ENCODE measurements around the gene MCUB.
A peak's percentile ranks its signal among the peaks of the same experiment; 100 is the strongest.
"Not testable (repeated sequence)": the region's sequence is repeated elsewhere in the genome, so short reads cannot be mapped to it uniquely, and the experiment has no call there.

The MCUB gene

DNA sequence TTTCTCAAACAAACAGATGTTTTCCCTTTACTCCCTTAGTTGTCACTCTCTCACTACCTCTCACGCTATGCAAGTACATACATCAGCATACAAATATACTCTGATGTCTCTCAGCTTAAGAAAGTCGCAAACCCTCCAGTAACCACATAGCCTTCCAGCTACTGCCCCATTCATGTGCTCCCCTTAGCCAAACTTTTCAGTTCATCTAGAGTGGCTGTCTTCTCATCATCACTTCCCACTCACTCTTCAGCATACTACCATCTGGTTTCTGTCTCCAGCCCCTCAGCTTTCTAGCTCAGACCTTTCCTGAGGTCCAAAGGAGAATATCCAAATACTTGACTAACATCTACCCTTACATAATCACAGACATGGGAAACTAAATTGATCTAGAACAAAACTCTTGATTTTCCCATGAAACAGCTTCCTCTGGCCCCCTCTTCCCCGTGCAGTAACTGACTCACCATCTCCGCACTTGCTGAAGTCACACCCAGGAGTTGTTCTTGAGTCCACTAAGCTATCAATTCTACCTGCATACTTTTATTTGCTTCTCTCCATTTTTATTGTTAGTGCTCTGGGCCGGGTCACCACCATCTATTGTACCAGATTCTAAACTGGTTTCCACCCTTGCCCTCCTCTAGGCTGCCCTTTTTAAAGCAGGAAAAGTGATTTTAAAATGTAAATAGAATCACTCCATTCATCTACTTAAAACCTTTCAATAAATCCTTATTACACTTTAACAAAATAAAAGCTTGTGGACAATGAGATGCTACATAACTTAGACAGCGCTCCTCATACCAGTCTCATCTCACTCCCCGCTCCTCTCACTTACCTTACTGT is 86.0 kb downstream of the MCUB start:
- DNase-seq: no peak

GRCh38 chr4:109648266-109648996 is 88.4 kb downstream of the MCUB start:
- DNase-seq: peak in 1 of 3 experiments; percentile 13

DNA sequence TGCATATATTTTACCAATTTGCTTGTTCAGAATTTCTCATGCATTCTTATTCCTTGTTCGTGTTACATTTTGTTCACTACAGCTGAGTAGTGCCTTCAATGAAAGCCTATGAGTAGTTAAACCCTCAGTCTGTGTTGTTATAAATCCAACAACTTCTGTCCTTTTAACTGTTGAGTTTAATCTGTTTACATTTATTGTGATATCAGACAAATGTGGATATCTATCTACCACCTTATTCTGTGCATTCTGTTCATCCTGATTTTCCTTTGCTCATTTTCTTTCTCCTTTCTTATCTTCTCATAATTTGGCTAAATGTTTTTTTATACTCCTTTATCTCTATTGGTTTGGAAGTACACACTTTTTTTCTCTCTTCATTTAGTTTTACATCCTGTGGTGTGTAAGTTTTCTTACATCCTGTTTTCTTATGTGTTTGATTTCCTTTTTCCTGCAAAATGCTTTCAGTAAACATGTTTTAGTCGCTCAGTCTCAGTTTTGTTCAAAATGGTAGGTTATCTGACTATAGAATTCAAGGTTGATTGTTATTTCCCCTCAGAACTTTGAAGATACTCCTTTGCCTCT is 89.0 kb downstream of the MCUB start:
- DNase-seq: no peak

DNA sequence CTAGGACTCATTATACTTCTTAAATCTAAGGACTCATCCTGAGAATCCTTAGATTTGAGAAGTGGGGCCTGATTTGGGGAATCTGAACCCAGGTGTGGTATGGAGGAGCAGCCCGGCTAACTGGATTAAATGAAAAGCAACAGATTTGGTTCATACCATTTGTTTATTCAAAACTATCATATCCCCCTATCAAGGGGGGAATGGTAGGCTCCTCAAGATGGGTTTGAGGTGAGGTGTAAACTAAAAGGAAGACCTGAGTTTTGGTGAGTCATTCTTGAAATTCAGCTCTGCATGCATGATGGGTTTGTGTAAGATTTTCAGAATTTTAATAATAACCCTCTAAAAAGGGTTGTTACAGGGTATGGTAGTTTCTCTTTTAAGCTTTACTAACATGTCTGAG is 89.8 kb downstream of the MCUB start:
- DNase-seq: no peak

DNA sequence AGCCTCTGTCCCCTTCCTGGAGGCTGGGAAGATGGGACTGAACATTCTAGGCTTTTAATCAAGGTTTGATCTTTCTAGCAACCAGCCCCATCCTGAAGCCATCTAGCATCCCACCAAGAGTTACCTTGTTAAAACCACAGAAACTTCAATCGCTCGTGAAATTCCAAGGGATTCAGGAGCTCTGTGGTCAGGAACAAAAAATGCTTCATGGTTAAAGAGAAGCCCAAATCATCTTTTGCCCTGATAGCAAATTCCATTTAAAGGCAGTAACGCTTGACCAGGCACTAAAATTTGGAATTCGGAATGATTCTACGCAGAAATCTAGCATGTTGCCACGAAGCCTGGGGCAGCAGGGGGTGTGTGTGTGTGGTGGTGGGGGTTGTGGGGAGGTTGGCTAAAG is 95.3 kb downstream of the MCUB start:
- DNase-seq: no peak

DNA sequence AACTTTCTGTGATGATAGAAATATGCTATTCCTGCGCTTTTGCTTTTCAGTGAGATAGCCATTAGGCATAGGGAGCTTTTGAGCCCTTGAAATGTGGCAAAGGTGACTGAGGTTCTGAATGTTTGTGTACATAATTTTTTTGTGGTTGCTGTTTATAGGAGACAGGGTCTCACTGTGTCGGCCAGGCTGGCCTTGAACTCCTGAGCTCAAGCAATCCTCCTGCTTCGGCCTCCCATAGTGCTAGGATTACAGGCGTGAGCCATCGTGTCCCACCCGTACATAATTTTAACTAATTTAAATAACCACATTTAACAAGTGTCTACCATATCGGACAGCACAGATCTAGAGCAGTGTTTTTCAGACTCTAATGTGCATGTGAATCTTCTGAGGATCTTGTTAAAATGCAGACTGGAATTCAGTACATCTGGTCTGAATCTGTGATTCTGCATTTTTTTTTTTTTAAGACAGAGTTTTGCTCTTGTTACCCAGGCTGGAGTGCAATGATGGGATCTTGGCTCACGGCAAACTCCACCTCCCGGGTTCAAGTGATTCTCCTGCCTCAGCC is 97.9 kb downstream of the MCUB start:
- DNase-seq: no peak

- DNase-seq: peak in 1 of 3 experiments; percentile 24
These were observed 98.9 kb downstream of the MCUB start for GRCh38 chr4:109658871-109659410.

DNA sequence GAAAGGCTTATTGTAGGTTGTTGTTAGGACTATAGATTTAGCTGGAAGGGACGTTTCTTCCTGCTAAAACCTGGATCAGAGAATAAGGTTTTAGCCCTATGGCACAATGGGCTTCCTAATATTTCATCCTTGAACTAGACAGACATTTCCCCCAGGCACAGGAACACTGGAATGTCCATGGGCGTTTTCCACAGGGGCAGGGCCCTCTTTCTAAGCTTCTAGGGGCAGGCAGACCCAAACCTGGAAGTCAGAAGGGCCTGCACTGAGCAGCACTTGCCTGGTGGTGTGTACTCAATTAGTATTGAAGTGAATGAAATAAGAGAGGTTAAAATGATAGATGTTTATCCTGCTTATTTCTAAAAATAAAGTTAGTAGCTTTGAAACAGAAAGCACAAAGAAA is 102.1 kb downstream of the MCUB start:
- no peak for DNase-seq

DNA sequence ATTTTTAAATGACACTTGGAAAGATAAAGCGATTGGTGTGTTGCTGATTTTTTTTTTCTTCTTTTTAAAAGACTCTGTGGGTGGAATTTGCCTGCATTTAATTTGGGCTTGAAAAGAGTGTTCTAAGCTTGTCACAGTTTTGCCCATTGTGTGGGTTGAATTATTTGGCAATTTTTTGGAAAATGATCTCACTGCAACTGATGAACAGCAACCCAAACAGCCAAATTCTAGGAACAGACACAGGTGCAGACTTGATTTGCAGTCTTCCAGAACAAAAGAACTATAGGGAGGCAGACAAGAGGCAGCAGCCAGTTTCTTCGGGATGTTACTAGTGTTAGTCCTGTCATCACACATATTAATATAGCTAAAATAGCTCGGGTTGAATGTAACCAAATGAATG is 102.7 kb downstream of the MCUB start:
- DNase-seq: no peak

- DNase-seq: peak in 2 of 3 experiments; percentile 4 to 57
These were observed 105.9 kb downstream of the MCUB start for GRCh38 chr4:109665783-109666485.

DNA sequence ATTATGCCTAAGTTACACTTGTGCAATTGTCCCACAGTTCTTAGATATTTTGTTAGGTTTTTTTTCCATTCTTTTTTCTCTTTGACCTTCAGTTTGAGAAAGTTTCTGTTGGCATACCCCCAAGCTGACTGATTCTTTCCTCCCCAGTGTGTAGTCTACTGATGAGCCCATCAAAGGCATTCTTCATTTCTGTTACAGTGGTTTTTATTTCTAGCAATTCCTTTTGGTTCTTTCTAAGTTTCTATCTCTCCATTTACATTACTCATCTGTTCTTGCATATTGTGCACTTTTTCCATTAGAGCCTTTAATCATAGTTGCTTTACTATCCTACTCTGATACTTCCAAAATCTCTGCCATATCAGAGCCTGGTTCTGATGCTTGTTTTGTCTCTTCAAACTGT is 111.3 kb downstream of the MCUB start:
- DNase-seq: no peak

DNA sequence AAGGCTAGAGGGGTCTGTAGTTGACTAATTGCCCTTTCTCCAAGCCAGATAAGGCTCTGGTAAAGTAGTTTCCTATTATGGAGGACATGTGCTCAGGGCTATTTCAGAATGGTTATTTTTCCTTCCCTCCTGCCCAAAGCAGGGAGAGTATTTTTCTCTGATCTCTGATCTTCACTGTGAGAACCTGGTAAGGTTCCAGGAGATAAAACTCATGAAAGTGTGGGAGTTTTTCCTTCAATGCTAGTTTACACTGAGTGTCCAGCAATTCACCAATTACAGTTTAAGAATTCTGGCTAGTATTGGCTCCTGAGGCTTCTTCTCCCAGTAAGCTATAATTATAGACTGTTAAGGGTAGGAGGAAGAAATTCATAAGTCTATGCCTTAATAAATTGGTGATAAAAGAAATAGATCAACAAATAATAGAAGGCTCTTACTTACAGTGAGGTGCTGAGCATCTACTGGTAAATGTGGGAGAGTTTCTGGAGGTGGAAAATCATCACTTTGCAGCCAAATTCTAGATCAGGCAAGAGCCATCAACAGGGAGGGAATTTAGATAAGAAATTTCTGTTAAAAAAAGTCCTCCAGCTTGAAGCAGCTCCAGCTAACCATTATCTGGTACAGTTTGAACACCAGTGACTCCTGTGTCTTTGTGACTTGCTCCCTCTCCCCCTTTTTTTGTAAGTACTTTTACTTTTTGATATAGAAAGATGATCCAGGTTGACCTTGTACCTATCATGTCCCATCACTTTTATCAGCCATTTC is 112.3 kb downstream of the MCUB start:
- no peak for DNase-seq

DNA sequence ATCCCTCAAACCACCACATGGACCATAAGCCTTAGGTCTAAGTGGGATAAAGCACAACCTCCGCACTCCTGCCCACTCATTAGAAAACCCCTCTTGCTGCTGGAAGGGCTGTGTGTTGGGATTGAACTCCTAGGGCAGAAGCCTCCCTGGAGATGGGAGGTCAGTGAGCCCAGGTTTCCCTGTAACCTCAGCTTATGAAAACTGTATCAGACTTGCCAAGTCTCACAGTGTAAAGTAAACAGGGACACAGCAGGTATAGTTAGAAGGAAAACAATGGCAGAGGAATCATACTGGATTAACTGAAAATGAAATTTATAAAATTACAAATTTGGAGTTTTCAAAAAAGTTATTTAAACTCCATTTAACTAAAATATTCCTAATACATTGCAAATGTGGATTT is 113.3 kb downstream of the MCUB start:
- no peak for DNase-seq

- no peak for DNase-seq
These were observed 115.1 kb downstream of the MCUB start for GRCh38 chr4:109675181-109675580.

DNA sequence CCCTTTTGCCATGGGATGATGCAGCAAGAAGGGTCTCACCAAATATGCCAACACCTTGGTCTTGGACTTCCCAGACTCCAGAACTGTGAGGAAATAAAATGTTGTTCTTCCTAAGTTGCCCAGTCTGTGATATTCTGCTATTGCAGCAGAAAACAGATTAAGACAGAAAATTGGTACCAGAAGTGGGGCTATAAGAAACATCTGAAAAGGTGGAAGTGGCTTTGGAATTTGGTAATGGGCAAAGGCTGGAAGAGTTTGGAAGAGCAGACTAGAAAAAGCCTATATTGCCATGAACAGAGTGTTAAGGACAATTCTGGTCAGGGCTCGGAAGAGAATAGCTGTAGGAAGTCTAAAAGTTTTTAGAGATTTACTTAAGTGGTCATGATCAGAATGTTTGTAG is 115.8 kb downstream of the MCUB start:
- no peak for DNase-seq

GRCh38 chr4:109676886-109677285 is 116.8 kb downstream of the MCUB start:
- no peak for DNase-seq

DNA sequence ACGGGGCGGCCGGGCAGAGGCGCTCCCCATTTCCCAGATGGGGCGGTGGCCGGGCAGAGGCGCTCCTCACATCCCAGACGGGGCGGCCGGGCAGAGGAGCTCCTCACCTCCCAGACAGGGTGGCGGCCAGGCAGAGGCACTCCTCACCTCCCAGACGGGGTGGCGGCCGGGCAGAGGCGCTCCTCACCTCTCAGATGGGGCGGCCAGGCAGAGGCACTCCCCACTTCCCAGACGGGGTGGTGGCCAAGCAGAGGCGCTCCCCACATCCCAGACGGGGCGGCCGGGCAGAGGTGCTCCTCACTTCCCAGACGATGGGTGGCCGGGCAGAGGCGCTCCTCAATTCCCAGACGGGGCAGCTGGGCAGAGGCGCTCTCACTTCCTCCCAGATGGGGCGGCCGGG is 118.4 kb downstream of the MCUB start:
- DNase-seq: not testable (repeated sequence)

GRCh38 chr4:109678925-109679324 is 118.9 kb downstream of the MCUB start:
- DNase-seq: not testable (repeated sequence)

DNA sequence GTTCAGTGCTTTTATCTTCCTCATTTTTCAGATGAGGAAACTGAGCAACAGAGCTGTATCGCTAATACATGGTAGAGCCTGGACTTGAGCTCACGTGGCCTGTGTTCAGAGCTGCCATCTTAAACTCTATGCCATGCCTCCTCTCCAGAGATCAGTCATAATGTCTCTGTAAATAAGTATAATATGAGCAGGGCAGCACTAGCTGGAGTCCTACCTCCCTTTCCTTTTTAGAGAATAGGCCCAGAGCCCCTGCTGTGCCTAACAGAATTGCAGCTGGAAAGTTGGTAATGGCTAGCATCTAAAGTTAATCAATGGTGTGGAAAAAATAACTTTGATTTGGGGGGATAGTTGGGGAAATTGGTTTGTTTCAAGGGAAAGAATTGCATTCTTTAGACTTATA is 122.8 kb downstream of the MCUB start:
- DNase-seq: no peak

- no peak for DNase-seq
These were observed 123.7 kb downstream of the MCUB start for GRCh38 chr4:109683621-109684253.

GRCh38 chr4:109684727-109685126 is 124.7 kb downstream of the MCUB start:
- DNase-seq: no peak
